ENCODE measurements around the gene RNPS1.
"Not testable (repeated sequence)": the region's sequence is repeated elsewhere in the genome, so short reads cannot be mapped to it uniquely, and the experiment has no call there.

Gene RNPS1

GRCh38 chr16:2282262-2282661 is 14.3 kb upstream of the RNPS1 start:
- no peak for DNase-seq

- DNase-seq, result no peak
Measured at GRCh38 chr16:2280981-2281542, 13.1 kb upstream of the RNPS1 start.

GRCh38 chr16:2280461-2280860 is 12.5 kb upstream of the RNPS1 start:
- DNase-seq, result no peak

- no peak for DNase-seq
Measured at GRCh38 chr16:2278956-2279800, 11.3 kb upstream of the RNPS1 start.

- no peak for DNase-seq
Measured at GRCh38 chr16:2278272-2278608, 10.3 kb upstream of the RNPS1 start.

GRCh38 chr16:2277466-2278271 is 9.7 kb upstream of the RNPS1 start:
- no peak for DNase-seq

- DNase-seq, result no peak
Measured at GRCh38 chr16:2276368-2277195, 8.7 kb upstream of the RNPS1 start.

- DNase-seq, result no peak
Measured at GRCh38 chr16:2275476-2276367, 7.8 kb upstream of the RNPS1 start.

- no peak for DNase-seq
Measured at GRCh38 chr16:2273931-2274330, 6.0 kb upstream of the RNPS1 start.

GRCh38 chr16:2273484-2273883 is 5.6 kb upstream of the RNPS1 start:
- no peak for DNase-seq

- no peak for DNase-seq
Measured at GRCh38 chr16:2271848-2272461, 4.0 kb upstream of the RNPS1 start.

GRCh38 chr16:2270588-2271470 is 2.9 kb upstream of the RNPS1 start:
- no peak for DNase-seq

GRCh38 chr16:2270070-2270462 is 2.1 kb upstream of the RNPS1 start:
- no peak for DNase-seq

- not testable (repeated sequence) for DNase-seq
Measured at GRCh38 chr16:2267505-2267912, 417 bp downstream of the RNPS1 start.

GRCh38 chr16:2266887-2267286 is 1.0 kb downstream of the RNPS1 start:
- DNase-seq, result not testable (repeated sequence)

GRCh38 chr16:2263026-2263425 is 4.9 kb downstream of the RNPS1 start:
- not testable (repeated sequence) for DNase-seq

GRCh38 chr16:2260250-2260649 is 7.7 kb downstream of the RNPS1 start:
- DNase-seq, result no peak

GRCh38 chr16:2258530-2258929 is 9.4 kb downstream of the RNPS1 start:
- DNase-seq, result not testable (repeated sequence)

GRCh38 chr16:2257726-2258125 is 10.2 kb downstream of the RNPS1 start:
- DNase-seq, result no peak

GRCh38 chr16:2256531-2257140 is 11.3 kb downstream of the RNPS1 start:
- no peak for DNase-seq

Measured in SW 1271 (cell line).